ENCODE results near the gene CA10.

The CA10 gene

DNA sequence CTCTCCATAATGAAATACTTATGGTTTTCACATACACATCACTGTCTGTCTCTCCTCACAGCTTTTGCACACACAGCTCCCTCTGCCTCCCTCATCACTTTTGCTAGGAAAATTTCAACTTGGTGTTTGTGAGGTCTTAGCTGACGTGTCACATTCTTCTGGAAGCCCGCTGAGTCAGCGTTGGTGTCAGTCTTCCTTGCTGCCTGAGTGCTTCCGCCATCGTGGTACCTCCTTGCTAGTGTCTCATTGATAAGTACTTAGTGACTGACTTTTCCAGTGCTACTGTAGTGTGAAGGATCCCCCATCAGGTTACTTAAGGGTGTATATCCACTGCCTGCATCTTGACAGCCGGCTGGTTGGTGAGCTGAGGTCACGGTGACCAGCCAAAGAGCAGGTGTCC lies 33.5 kb downstream of the CA10 start:
- no peaks in the 10 kb centered on the region for H3K4me1 ChIP-seq (ENCODE audit: insufficient read depth, insufficient read length)
- H3K27me3 ChIP-seq (ENCODE audit: insufficient read depth, insufficient read length): no peaks in the 10 kb centered on the region
- TF ChIP-seq YY1 (IDR thresholded peaks at IDR 0.05; ENCODE audit: insufficient read depth, insufficient read length) (no peak), ZNF274 (IDR thresholded peaks at IDR 0.05; ENCODE audit: low read depth, low read length) (no peak), SUZ12 (IDR thresholded peaks at IDR 0.05; ENCODE audit: extremely low read depth, insufficient read depth, insufficient read length) (no peak)
- no peak overlapping the region for H3K9ac ChIP-seq (ENCODE audit: insufficient read length, low read depth)
- H3K36me3 ChIP-seq (ENCODE audit: insufficient read depth, insufficient read length, low read length): no peaks in the 10 kb centered on the region
- DNase-seq (ENCODE audit: low read depth, low spot score): no peak
- H3K4me3 ChIP-seq (ENCODE audit: insufficient read length, low read depth): no peak overlapping the region
- H3K9me3 ChIP-seq (ENCODE audit: insufficient read depth, low read length): peaks cover 13% of the 10 kb centered on the region

GRCh38 chr17:52124561-52124960 lies 34.0 kb downstream of the CA10 start:
- H3K36me3 ChIP-seq (ENCODE audit: insufficient read depth, insufficient read length, low read length): no peaks in the 10 kb centered on the region
- no peak overlapping the region for H3K9ac ChIP-seq (ENCODE audit: insufficient read length, low read depth)
- no peaks in the 10 kb centered on the region for H3K27me3 ChIP-seq (ENCODE audit: insufficient read depth, insufficient read length)
- no peaks in the 10 kb centered on the region for H3K4me1 ChIP-seq (ENCODE audit: insufficient read depth, insufficient read length)
- H3K9me3 ChIP-seq (ENCODE audit: insufficient read depth, low read length): peaks cover 16% of the 10 kb centered on the region
- no peak for TF ChIP-seq SUZ12 (IDR thresholded peaks at IDR 0.05; ENCODE audit: extremely low read depth, insufficient read depth, insufficient read length)
- TF ChIP-seq YY1 (IDR thresholded peaks at IDR 0.05; ENCODE audit: insufficient read depth, insufficient read length): no peak
- no peak for TF ChIP-seq ZNF274 (IDR thresholded peaks at IDR 0.05; ENCODE audit: low read depth, low read length)
- no peak for DNase-seq (ENCODE audit: low read depth, low spot score)
- H3K4me3 ChIP-seq (ENCODE audit: insufficient read length, low read depth): no peak overlapping the region

GRCh38 chr17:52120465-52120864 lies 38.0 kb downstream of the CA10 start:
- no peak overlapping the region for H3K9ac ChIP-seq (ENCODE audit: insufficient read length, low read depth)
- H3K4me1 ChIP-seq (ENCODE audit: insufficient read depth, insufficient read length): no peaks in the 10 kb centered on the region
- no peak for DNase-seq (ENCODE audit: low read depth, low spot score)
- no peak overlapping the region for H3K4me3 ChIP-seq (ENCODE audit: insufficient read length, low read depth)
- no peak for TF ChIP-seq YY1 (IDR thresholded peaks at IDR 0.05; ENCODE audit: insufficient read depth, insufficient read length)
- TF ChIP-seq SUZ12 (IDR thresholded peaks at IDR 0.05; ENCODE audit: extremely low read depth, insufficient read depth, insufficient read length): no peak
- no peak for TF ChIP-seq ZNF274 (IDR thresholded peaks at IDR 0.05; ENCODE audit: low read depth, low read length)
- no peaks in the 10 kb centered on the region for H3K36me3 ChIP-seq (ENCODE audit: insufficient read depth, insufficient read length, low read length)
- H3K27me3 ChIP-seq (ENCODE audit: insufficient read depth, insufficient read length): no peaks in the 10 kb centered on the region
- H3K9me3 ChIP-seq (ENCODE audit: insufficient read depth, low read length): peaks cover 43% of the 10 kb centered on the region

- H3K4me1 ChIP-seq (ENCODE audit: insufficient read depth, insufficient read length): no peaks in the 10 kb centered on the region
Measured at GRCh38 chr17:52110923-52111581, 47.5 kb downstream of the CA10 start.

GRCh38 chr17:52106638-52107261 lies 51.8 kb downstream of the CA10 start:
- H3K36me3 ChIP-seq (ENCODE audit: insufficient read depth, insufficient read length, low read length): no peaks in the 10 kb centered on the region
- no peaks in the 10 kb centered on the region for H3K9me3 ChIP-seq (ENCODE audit: insufficient read depth, low read length)
- no peaks in the 10 kb centered on the region for H3K27me3 ChIP-seq (ENCODE audit: insufficient read depth, insufficient read length)
- H3K9ac ChIP-seq (ENCODE audit: insufficient read length, low read depth): no peak overlapping the region
- DNase-seq (ENCODE audit: low read depth, low spot score): no peak
- TF ChIP-seq SUZ12 (IDR thresholded peaks at IDR 0.05; ENCODE audit: extremely low read depth, insufficient read depth, insufficient read length) (no peak), ZNF274 (IDR thresholded peaks at IDR 0.05; ENCODE audit: low read depth, low read length) (no peak), YY1 (IDR thresholded peaks at IDR 0.05; ENCODE audit: insufficient read depth, insufficient read length) (no peak)
- H3K4me1 ChIP-seq (ENCODE audit: insufficient read depth, insufficient read length): no peaks in the 10 kb centered on the region
- no peak overlapping the region for H3K4me3 ChIP-seq (ENCODE audit: insufficient read length, low read depth)

More at GRCh38 chr17:52110923-52111581, 47.5 kb downstream of the CA10 start:
- H3K4me3 ChIP-seq (ENCODE audit: insufficient read length, low read depth): no peak overlapping the region
- H3K27me3 ChIP-seq (ENCODE audit: insufficient read depth, insufficient read length): no peaks in the 10 kb centered on the region
- H3K9ac ChIP-seq (ENCODE audit: insufficient read length, low read depth): no peak overlapping the region
- no peak for DNase-seq (ENCODE audit: low read depth, low spot score)
- no peak for TF ChIP-seq YY1 (IDR thresholded peaks at IDR 0.05; ENCODE audit: insufficient read depth, insufficient read length)
- peaks cover 15% of the 10 kb centered on the region; the same call in 1 of the 2 replicates for H3K9me3 ChIP-seq (ENCODE audit: insufficient read depth, low read length)
- no peaks in the 10 kb centered on the region for H3K36me3 ChIP-seq (ENCODE audit: insufficient read depth, insufficient read length, low read length)

- Histone ChIP-seq H3K36me3 (ENCODE audit: insufficient read depth, insufficient read length, low read length) (no peaks in the 10 kb centered on the region), H3K9me3 (ENCODE audit: insufficient read depth, low read length) (no peaks in the 10 kb centered on the region), H3K4me3 (ENCODE audit: insufficient read length, low read depth) (no peak overlapping the region), H3K27me3 (ENCODE audit: insufficient read depth, insufficient read length) (no peaks in the 10 kb centered on the region), H3K4me1 (ENCODE audit: insufficient read depth, insufficient read length) (no peaks in the 10 kb centered on the region), H3K9ac (ENCODE audit: insufficient read length, low read depth) (no peak overlapping the region)
- no peak for DNase-seq (ENCODE audit: low read depth, low spot score)
- TF ChIP-seq ZNF274 (IDR thresholded peaks at IDR 0.05; ENCODE audit: low read depth, low read length) (no peak), SUZ12 (IDR thresholded peaks at IDR 0.05; ENCODE audit: extremely low read depth, insufficient read depth, insufficient read length) (no peak), YY1 (IDR thresholded peaks at IDR 0.05; ENCODE audit: insufficient read depth, insufficient read length) (no peak)
Measured at GRCh38 chr17:52106072-52106471, 52.4 kb downstream of the CA10 start.

- no peaks in the 10 kb centered on the region for H3K4me1 ChIP-seq (ENCODE audit: insufficient read depth, insufficient read length)
- no peaks in the 10 kb centered on the region for H3K9me3 ChIP-seq (ENCODE audit: insufficient read depth, low read length)
- no peak for DNase-seq (ENCODE audit: low read depth, low spot score)
- no peaks in the 10 kb centered on the region for H3K27me3 ChIP-seq (ENCODE audit: insufficient read depth, insufficient read length)
- no peak overlapping the region for H3K9ac ChIP-seq (ENCODE audit: insufficient read length, low read depth)
- no peak for TF ChIP-seq SUZ12 (IDR thresholded peaks at IDR 0.05; ENCODE audit: extremely low read depth, insufficient read depth, insufficient read length)
- TF ChIP-seq ZNF274 (IDR thresholded peaks at IDR 0.05; ENCODE audit: low read depth, low read length): no peak
- TF ChIP-seq YY1 (IDR thresholded peaks at IDR 0.05; ENCODE audit: insufficient read depth, insufficient read length): no peak
- no peaks in the 10 kb centered on the region for H3K36me3 ChIP-seq (ENCODE audit: insufficient read depth, insufficient read length, low read length)
- H3K4me3 ChIP-seq (ENCODE audit: insufficient read length, low read depth): no peak overlapping the region
Measured at GRCh38 chr17:52105591-52105990, 52.9 kb downstream of the CA10 start.
